GM21381 (cell line): ENCODE results near the gene HOXD3.

Source experiments
- ATAC-seq: cut with Tn5 transposase; IDR thresholded peaks from one replicate; pipeline ENCODE4 v1.9.1; 2021; ENCODE audit warnings: mild to moderate bottlenecking, moderate library complexity; ENCODE audit not compliant: unreplicated experiment

Gene HOXD3

GRCh38 chr2:176148751-176149421 lies 8.2 kb upstream of the HOXD3 start:
- ATAC-seq, result no peak

- no peak for ATAC-seq
Measured at GRCh38 chr2:176149481-176149938, 7.6 kb upstream of the HOXD3 start.

GRCh38 chr2:176149939-176150583 lies 7.0 kb upstream of the HOXD3 start:
- ATAC-seq, result no peak

- no peak for ATAC-seq
Measured at GRCh38 chr2:176150584-176151441, 6.3 kb upstream of the HOXD3 start.

GRCh38 chr2:176151442-176152287 lies 5.4 kb upstream of the HOXD3 start, which contains the start of gene HOXD4:
Gene HOXD4 (plus strand): TSS chr2:176151550. CDS start chr2:176151634, 84 bp downstream.
- no peak for ATAC-seq

GRCh38 chr2:176152350-176153181 lies 4.5 kb upstream of the HOXD3 start:
- ATAC-seq, result no peak

- no peak for ATAC-seq
Measured at GRCh38 chr2:176154576-176155252, 2.4 kb upstream of the HOXD3 start.

GRCh38 chr2:176155356-176156044 lies 1.6 kb upstream of the HOXD3 start:
- ATAC-seq, result no peak

GRCh38 chr2:176156301-176156806 lies 753 bp upstream of the HOXD3 start:
- no peak for ATAC-seq

GRCh38 chr2:176157499-176158185 lies 535 bp downstream of the HOXD3 start:
- ATAC-seq, result no peak

- ATAC-seq, result no peak
Measured at GRCh38 chr2:176158186-176158591, 1.1 kb downstream of the HOXD3 start.

- ATAC-seq, result no peak
Measured at GRCh38 chr2:176158855-176159662, 2.0 kb downstream of the HOXD3 start.

- ATAC-seq, result no peak
Measured at GRCh38 chr2:176159663-176160250, 2.6 kb downstream of the HOXD3 start.

GRCh38 chr2:176160251-176160985 lies 3.3 kb downstream of the HOXD3 start:
- no peak for ATAC-seq

GRCh38 chr2:176160986-176161824 lies 4.1 kb downstream of the HOXD3 start:
- no peak for ATAC-seq
